PFSK-1 (cell line): ENCODE measurements around the gene LRIT2.

Experiments used
- FOXP2 ChIP-seq: optimal IDR thresholded peaks from 2 replicates; pipeline ENCODE3; 2011; ENCODE audit warnings: borderline replicate concordance, control low read depth, inconsistent platforms; ENCODE audit not compliant: insufficient read depth; ENCODE audit errors: extremely low read length, extremely low read depth
- POLR2AphosphoS5 ChIP-seq: IDR thresholded peaks from 2 replicates; pipeline ENCODE4 v1.6.1; 2012; ENCODE audit warnings: low read depth, mild to moderate bottlenecking, control low read depth, low read length, moderate library complexity
- REST ChIP-seq, 2 experiments: IDR thresholded peaks; 2 replicates each; pipeline versions ENCODE4 v1.6.1 to v1.8.0; 2011 to 2012; ENCODE audit warnings: low read depth in 2 of 2, low read length in 2 of 2, control low read depth in 1 of 2, inconsistent platforms in 1 of 2, mild to moderate bottlenecking in 1 of 2, moderate library complexity in 1 of 2; ENCODE audit not compliant: insufficient read depth in 1 of 2
- SIN3A ChIP-seq: IDR thresholded peaks from 2 replicates; pipeline ENCODE4 v1.6.1; 2012; ENCODE audit warnings: mild to moderate bottlenecking, low read length, moderate library complexity, borderline replicate concordance; ENCODE audit not compliant: insufficient read depth
- TAF1 ChIP-seq: IDR thresholded peaks from 2 replicates; pipeline ENCODE4 v1.6.1; 2012; ENCODE audit warnings: low read length, control low read depth, borderline replicate concordance; ENCODE audit not compliant: insufficient read depth

LRIT2 gene

GRCh38 chr10:84193327-84193726 lies 32.0 kb downstream of the LRIT2 start:
- TF ChIP-seq TAF1 (no peak), POLR2AphosphoS5 (no peak), REST (IDR thresholded peaks at IDR 0.05; ENCODE audit: insufficient read depth in 1 of 2, low read depth in 2 of 2, low read length in 2 of 2) (no peak), FOXP2 (no peak), SIN3A (no peak)

- TF ChIP-seq FOXP2: no peak
- no peak for TF ChIP-seq REST (IDR thresholded peaks at IDR 0.05; ENCODE audit: insufficient read depth in 1 of 2, low read depth in 2 of 2, low read length in 2 of 2)
- no peak for TF ChIP-seq POLR2AphosphoS5
- TF ChIP-seq TAF1: no peak
- no peak for TF ChIP-seq SIN3A
Observed at GRCh38 chr10:84191106-84191505, 34.2 kb downstream of the LRIT2 start.

- TF ChIP-seq SIN3A: no peak
- no peak for TF ChIP-seq TAF1
- no peak for TF ChIP-seq POLR2AphosphoS5
- TF ChIP-seq FOXP2: no peak
- TF ChIP-seq REST (IDR thresholded peaks at IDR 0.05; ENCODE audit: insufficient read depth in 1 of 2, low read depth in 2 of 2, low read length in 2 of 2): no peak
Observed at GRCh38 chr10:84190621-84191020, 34.7 kb downstream of the LRIT2 start.

GRCh38 chr10:84188815-84189214 lies 36.5 kb downstream of the LRIT2 start:
- no peak for TF ChIP-seq TAF1
- TF ChIP-seq SIN3A: no peak

GRCh38 chr10:84185526-84186175 lies 39.7 kb downstream of the LRIT2 start:
- TF ChIP-seq REST (IDR thresholded peaks at IDR 0.05; ENCODE audit: insufficient read depth in 1 of 2, low read depth in 2 of 2, low read length in 2 of 2) (no peak), FOXP2 (no peak), POLR2AphosphoS5 (no peak), SIN3A (no peak), TAF1 (no peak)

GRCh38 chr10:84184517-84184916 lies 40.8 kb downstream of the LRIT2 start:
- no peak for TF ChIP-seq REST (IDR thresholded peaks at IDR 0.05; ENCODE audit: insufficient read depth in 1 of 2, low read depth in 2 of 2, low read length in 2 of 2)
- no peak for TF ChIP-seq TAF1
- TF ChIP-seq FOXP2: no peak
- TF ChIP-seq SIN3A: no peak
- TF ChIP-seq POLR2AphosphoS5: no peak
